Stimulated activated CD4-positive, alpha-beta T cell treated with anti-CD3 and anti-CD28 coated beads, Interleukin-4, amount 100 ng/mL, for 4 hours (primary cell): ENCODE data around the gene NFASC.

Experiments
- DNase-seq, 2 experiments: peaks; one replicate each; pipeline ENCODE4 v3.0.0-alpha.2; 2020

Gene NFASC

DNA sequence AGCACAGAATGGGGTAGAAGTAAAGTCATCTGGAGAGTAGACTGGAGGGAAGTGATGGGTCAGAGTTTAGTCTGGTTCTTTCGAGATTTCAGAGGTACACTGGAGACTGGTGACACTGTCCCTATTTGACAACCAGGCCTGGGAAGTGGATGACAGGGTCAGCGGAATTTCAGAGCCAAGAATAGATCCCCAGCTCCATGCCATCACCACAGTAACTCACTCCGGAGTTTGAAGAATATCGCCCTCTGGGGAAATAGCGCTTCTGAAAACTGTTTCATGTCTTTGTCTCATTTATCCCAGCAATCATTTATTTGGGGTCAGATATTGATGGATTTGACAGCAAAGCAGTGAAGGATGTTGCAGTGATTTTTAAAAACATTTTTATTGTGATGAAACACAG lies 7.6 kb upstream of the NFASC start:
- DNase-seq: no peak

- no peak for DNase-seq
Observed at GRCh38 chr1:204863730-204864129, 6.9 kb upstream of the NFASC start.

DNA sequence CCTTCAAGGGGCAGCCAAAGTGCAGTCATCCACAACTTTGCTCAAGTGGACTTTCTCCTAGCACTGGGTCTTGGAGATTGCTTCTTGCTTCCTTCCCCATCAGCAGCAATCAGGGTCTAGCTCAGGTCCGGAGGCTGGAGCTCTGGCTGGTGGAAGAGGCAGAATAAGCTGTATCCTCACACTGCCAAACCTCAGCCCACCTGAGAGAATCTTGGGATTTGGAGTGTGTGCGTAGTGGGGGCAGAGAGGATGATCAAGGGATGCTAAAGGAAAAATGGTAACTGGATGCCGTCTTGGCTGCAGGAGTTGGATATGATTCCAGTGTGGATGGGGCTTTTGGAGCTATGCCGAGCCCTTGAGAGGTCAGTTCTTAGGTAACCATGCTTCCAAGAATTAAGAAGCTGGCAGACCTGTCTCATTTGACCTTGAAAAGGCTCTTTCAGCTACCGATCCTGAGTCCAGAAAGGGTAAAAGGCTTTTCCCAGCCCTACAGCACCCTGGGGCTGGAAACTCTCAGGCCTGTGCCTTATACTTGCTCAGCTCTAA lies 4.5 kb upstream of the NFASC start:
- no peak for DNase-seq

- DNase-seq: no peak
Observed at GRCh38 chr1:204867203-204867602, 3.5 kb upstream of the NFASC start.

- DNase-seq: no peak
Observed at GRCh38 chr1:204867666-204868339, 2.9 kb upstream of the NFASC start.

DNA sequence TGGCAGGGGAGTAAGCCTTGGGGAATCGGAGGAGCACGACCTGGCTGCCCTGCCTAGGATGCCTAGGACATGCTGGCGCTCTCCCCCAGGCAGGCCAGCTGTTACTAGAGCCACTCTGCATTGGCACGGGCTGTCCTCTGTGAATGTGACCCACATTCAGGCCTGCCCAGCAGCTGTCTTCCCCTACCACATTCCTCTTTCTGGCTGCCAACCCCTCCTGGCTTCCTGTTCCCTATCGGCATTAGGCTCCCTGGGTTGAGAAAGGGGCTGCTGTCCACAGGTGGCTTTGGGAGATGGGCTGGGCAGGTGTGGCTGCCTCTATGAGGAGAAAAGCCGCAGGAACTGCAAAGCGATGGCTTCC lies 2.3 kb upstream of the NFASC start:
- no peak for DNase-seq

GRCh38 chr1:204869097-204869496 lies 1.6 kb upstream of the NFASC start:
- DNase-seq: no peak

GRCh38 chr1:204871405-204872037 lies 859 bp downstream of the NFASC start:
- no peak for DNase-seq

DNA sequence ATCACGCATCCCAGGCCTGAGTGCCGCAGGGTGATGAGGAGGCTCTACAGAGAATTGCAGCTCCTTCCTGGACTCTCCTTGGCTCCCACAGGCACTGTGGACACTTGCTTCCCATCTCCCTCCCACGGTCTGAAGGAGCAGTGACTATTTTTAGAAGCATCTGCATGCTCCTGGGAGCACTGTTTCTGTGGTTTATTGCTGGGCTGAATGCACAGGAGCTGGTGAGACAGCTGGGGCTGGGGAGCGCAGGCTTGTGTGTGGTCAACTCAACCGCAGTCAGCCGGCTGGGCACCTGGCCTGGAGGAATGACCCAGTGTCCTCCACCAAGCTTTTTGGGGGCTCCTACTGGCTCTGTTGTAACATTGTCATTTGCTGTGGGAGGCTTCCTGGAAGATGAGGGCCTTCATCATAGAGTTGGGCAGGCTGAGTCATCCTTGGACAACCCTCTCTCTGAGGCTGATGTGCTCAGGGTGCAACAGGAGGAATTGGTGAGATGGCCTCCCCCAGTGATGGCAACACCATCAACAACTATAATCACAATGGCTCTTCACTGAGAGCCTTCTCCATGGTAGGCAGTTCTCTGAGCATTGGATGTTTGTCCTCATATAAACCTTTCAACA lies 1.7 kb downstream of the NFASC start:
- no peak for DNase-seq

DNA sequence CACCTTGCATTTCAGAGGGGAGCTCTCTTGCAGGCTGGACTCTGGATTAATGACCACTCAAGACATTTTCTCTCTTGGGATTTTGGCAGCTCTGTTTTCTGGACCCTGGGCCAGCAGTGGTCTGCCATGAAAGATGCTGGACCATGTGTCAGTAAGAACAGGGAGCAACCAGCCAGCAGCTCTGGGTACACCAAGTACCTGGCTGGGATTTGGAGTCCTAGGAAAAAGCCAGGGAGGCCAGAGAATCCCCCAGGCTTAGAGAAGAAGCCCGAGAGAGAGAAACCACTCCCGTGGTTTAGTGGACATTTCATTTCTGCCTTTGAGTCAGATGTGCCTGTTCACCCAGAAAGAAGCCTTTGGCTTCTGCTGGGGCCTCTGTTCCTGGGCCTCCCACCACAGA lies 2.5 kb downstream of the NFASC start:
- DNase-seq: no peak

- no peak for DNase-seq
Observed at GRCh38 chr1:204873714-204874113, 3.1 kb downstream of the NFASC start.

DNA sequence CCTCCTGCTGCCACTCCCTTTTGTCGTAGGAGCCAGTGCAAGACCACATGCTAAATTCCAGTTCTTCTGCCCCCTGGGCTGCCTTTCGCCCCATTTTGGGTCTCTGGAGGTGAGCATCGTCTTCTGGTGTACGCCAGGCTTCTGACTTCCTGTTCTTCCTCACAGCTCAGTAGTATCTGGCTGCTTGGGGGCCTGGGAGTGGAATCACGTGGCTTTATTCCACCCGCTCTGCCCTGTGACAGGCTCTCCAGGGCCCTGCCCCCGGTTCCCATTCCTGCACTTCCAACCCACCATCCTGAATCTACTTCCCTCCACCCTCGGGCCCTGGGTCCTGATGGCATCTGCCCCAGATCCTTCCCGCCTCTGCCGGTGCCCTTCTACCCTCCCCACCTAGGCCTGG lies 3.6 kb downstream of the NFASC start:
- no peak for DNase-seq

DNA sequence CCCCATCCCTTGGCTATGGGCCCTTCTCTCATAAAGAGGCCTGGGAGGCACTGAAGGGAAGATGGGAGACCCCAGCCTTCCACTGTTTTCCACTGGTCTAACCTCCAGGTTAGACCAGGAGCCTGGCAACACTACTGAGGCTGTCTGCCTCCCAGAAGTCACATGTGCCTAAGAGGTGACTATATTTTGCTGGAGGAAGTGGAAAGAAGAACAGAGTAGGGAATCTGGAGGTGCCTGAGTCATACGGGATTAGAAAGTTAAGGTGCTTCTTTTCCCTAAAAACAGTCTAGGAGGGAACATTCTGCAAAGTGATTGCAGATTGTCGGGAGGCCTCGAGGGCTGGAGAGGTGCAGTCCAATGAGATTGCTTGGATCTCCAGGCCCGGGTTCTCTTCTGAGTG lies 4.6 kb downstream of the NFASC start:
- DNase-seq: no peak

GRCh38 chr1:204878621-204879234 lies 8.1 kb downstream of the NFASC start:
- DNase-seq: no peak

GRCh38 chr1:204879351-204879750 lies 8.7 kb downstream of the NFASC start:
- no peak for DNase-seq

DNA sequence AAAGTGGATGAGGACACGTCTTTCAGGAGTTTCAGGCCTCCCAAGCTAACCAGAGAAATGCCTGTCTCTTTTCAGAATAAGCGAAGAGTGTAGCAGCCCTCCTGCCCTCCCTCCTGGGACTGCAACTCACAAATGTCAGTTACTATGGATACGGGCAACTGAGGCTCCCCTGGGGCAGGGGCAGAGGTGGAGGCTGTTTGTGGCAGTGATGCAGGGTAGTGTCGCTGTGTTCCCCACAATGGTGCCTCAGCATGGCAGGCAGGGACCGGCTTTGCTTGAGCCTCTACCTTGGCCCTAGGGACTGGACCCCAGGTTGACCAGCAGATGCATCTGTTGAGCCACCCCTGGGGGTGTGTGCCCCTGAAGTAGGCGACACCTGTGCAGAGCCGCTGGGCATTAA lies 10.2 kb downstream of the NFASC start:
- no peak for DNase-seq

DNA sequence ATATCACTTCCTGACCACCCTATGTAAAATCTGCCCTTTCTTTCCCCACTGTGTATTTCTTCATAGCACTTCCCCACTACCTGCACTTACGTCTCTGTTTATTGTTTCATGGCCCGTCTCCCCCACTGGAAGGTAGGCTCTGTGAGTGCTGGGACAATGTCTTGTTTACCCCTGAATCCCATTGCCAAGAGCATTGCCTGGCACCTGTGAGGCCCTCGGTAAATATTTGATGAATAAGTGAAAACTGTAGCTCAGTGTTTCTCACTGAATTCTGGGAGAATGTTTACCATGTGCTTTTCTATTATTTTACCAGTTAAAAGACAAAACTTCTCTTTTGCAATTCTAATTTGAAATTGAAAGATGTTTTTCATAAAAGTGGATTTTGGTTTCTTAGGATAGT lies 11.8 kb downstream of the NFASC start:
- DNase-seq: no peak

DNA sequence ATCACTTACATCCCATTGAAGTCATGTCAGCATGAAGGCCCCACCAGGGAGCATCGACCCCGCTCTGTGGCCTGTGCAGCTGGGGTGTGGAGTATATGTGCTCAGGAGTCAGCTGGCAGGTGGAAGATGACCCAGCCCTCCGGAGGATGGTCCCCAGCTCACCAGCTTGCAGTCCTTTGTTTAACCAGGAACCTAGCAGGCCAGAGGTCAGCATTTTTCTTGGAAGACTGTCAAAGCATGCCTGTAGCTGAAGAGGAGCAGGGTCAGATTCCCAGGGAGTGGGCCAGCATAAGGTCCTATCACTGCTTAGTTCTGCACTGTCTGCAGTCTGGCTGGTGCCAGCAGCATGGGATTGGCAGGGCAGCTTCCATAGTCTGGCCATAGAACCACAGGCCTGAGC lies 12.7 kb downstream of the NFASC start:
- DNase-seq: no peak

GRCh38 chr1:204885288-204885711 lies 14.6 kb downstream of the NFASC start:
- DNase-seq: no peak

DNA sequence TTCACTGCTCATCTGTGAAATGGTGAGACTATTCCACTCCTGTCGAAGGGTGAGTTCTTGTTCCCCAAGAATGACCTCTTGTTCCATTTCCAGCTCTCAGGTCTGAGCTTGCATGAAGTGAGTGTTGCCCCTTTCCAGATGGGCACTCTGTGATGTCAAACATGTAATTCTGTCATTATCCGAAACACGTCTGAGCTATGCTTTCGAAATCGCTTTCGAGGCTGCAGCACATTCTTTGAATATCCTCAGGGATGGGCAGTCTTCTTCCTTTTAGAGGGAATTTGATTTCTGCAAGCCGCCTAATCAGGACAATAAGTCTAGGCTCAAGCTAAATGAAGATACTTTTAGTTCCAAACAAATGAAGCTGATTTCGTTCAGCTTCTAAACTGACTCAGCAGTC lies 15.1 kb downstream of the NFASC start:
- DNase-seq: no peak

DNA sequence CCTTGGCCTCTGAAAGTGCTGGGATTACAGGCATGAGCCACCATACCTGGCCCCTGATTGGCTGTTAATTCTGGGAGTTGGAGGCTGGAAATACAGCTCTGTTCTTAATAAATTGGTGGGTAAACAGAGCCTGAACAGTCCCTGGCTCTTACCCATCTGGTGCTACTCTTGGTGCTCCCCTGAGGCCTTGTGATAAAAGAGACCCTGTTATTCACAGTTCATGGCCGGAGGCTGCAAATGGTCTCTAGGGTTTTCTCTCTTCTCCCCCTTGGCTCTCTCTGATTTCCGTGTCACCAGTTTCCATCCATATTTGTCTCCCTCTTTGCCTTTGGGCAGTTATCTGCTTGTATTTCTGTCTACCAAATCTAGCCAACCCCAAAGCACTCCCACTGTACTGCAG lies 17.2 kb downstream of the NFASC start:
- DNase-seq: no peak

GRCh38 chr1:204888294-204888693 lies 17.6 kb downstream of the NFASC start:
- DNase-seq: no peak

GRCh38 chr1:204889681-204890383 lies 19.2 kb downstream of the NFASC start:
- no peak for DNase-seq
